B cell (primary cell): ENCODE measurements around the gene STXBP2. TPM values are rescaled to one million over a fixed set of nuclear protein-coding genes. Genes with fewer than 3 reads are reported as not detected.

ENCODE experiments used
- ATAC-seq: fragments of 200-7000 bp; cut with Tn5 transposase; one replicate; pipeline ENCODE4 v1.10.0; 2021; ENCODE audit warnings: low read depth, mild to moderate bottlenecking, moderate number of reproducible peaks, moderate library complexity
- CTCF ChIA-PET: fragments of 350-600 bp; sonication (Branson Sonifier 250); formaldehyde crosslinking; loops from one replicate; lab custom pipeline; 2021; ENCODE audit warnings: antibody characterized with exemption, inconsistent platforms; lab: Charles Lee
- POLR2A ChIA-PET: fragments of 350-600 bp; sonication (Branson Sonifier 250); formaldehyde crosslinking; loops from one replicate; lab custom pipeline; 2021; ENCODE audit warnings: antibody characterized with exemption; lab: Charles Lee
- DNase-seq: peaks from one replicate; pipeline ENCODE4 v3.0.0; 2013
- H2AFZ ChIP-seq: 2 replicates; pipeline ENCODE4 v1.6.1; 2012; ENCODE audit warnings: mild to moderate bottlenecking, low read depth, low read length; ENCODE audit not compliant: insufficient read depth, poor library complexity, severe bottlenecking
- H3K27ac ChIP-seq, 2 donors: 1 replicate in 1 of 2; 2 replicates in 1 of 2; pipeline ENCODE4 v1.5.1; 2012 to 2013; ENCODE audit warnings: low read length in 2 of 2, mild to moderate bottlenecking in 2 of 2, moderate library complexity in 1 of 2
- H3K27me3 ChIP-seq, 4 experiments: fragments of 200-600 bp in 1 of 4; sonication (generic) in 1 of 4; replicated peaks in 1 of 4; 1 replicate in 2 of 4; 2 replicates in 2 of 4; pipeline versions ENCODE4 v1.6.1 to v1.7.0; 2013 to 2016; ENCODE audit warnings: low read length in 3 of 4, mild to moderate bottlenecking in 2 of 4, mixed read lengths in 1 of 4, moderate library complexity in 1 of 4; ENCODE audit not compliant: insufficient read depth in 4 of 4, control insufficient read depth in 3 of 4; ENCODE audit errors: control extremely low read depth in 1 of 4
- H3K36me3 ChIP-seq, 2 experiments: replicated peaks in 1 of 2; 1 replicate in 1 of 2; 2 replicates in 1 of 2; pipeline versions ENCODE4 v1.6.1 to v1.7.1; 2013; ENCODE audit warnings: low read length in 1 of 2; ENCODE audit not compliant: insufficient read depth in 2 of 2, control insufficient read depth in 1 of 2; ENCODE audit errors: control extremely low read depth in 1 of 2, extremely low read depth in 1 of 2
- H3K4me1 ChIP-seq, 2 donors: fragments of 200-600 bp in 1 of 2; sonication (generic) in 1 of 2; 1 replicate in 1 of 2; 2 replicates in 1 of 2; pipeline versions ENCODE4 v1.5.1 to v1.6.1; 2013 to 2017; ENCODE audit warnings: low read length in 2 of 2; ENCODE audit not compliant: control insufficient read depth in 2 of 2, insufficient read depth in 2 of 2
- H3K4me2 ChIP-seq: replicated peaks from 2 replicates; pipeline ENCODE3; 2012; ENCODE audit warnings: mild to moderate bottlenecking, low read depth, low read length; ENCODE audit not compliant: poor library complexity, severe bottlenecking
- H3K4me3 ChIP-seq, 5 experiments: fragments of 200-600 bp in 1 of 5; sonication (generic) in 1 of 5; 1 replicate in 3 of 5; 2 replicates in 2 of 5; pipeline versions ENCODE4 v1.5.1 to v1.7.0; 2011 to 2016; ENCODE audit warnings: low read length in 4 of 5, mild to moderate bottlenecking in 4 of 5, low read depth in 2 of 5, control low read depth in 1 of 5, moderate library complexity in 1 of 5; ENCODE audit not compliant: insufficient read depth in 1 of 5; ENCODE audit errors: control extremely low read depth in 1 of 5, extremely low read depth in 1 of 5
- H3K79me2 ChIP-seq: fragments of 200-600 bp; sonication (generic); one replicate; pipeline ENCODE4 v1.6.0; 2016; ENCODE audit warnings: low read length; ENCODE audit not compliant: control insufficient read depth, insufficient read depth
- H3K9ac ChIP-seq: fragments of 200-600 bp; sonication (generic); 2 replicates; pipeline ENCODE4 v1.6.1; 2017; ENCODE audit warnings: mild to moderate bottlenecking, low read length, moderate library complexity
- H3K9me3 ChIP-seq, 3 donors: one replicate each; pipeline versions ENCODE4 v1.6.1 to v1.7.1; 2013; ENCODE audit warnings: low read length in 2 of 3; ENCODE audit not compliant: control insufficient read depth in 2 of 3, insufficient read depth in 1 of 3; ENCODE audit errors: control extremely low read depth in 1 of 3
- H4K20me1 ChIP-seq: 2 replicates; pipeline ENCODE4 v1.6.0; 2012; ENCODE audit warnings: mild to moderate bottlenecking, low read length; ENCODE audit not compliant: insufficient read depth, control insufficient read depth, poor library complexity, severe bottlenecking
- H3K27ac Mint-ChIP-seq: one replicate; pipeline ENCODE4 v1.8.0; 2021; ENCODE audit warnings: mixed read lengths
- H3K27me3 Mint-ChIP-seq: one replicate; pipeline ENCODE4 v1.8.0; 2021; ENCODE audit warnings: mixed read lengths
- H3K4me1 Mint-ChIP-seq: one replicate; pipeline ENCODE4 v1.8.0; 2021; ENCODE audit warnings: mixed read lengths
- H3K4me3 Mint-ChIP-seq: one replicate; pipeline ENCODE4 v1.8.0; 2021; ENCODE audit warnings: mixed read lengths
- H3K9me3 Mint-ChIP-seq: one replicate; pipeline ENCODE4 v1.8.0; 2022; ENCODE audit warnings: mixed read lengths; ENCODE audit not compliant: insufficient read depth
- CTCF ChIP-seq: fragments of 200-600 bp; IDR thresholded peaks from one replicate; pipeline ENCODE4 v1.8.0; 2022; ENCODE audit warnings: antibody characterized with exemption, mild to moderate bottlenecking
- EZH2 ChIP-seq: IDR thresholded peaks from 2 replicates; pipeline ENCODE4 v1.6.1; 2012; ENCODE audit warnings: borderline replicate concordance, low read depth, mild to moderate bottlenecking, moderate library complexity, low read length; ENCODE audit not compliant: insufficient read depth, poor library complexity, severe bottlenecking
- WGBS: methylation state at CpG from one replicate; pipeline ENCODE4 v1.1.5; 2013; ENCODE audit warnings: missing lambda C conversion rate; ENCODE audit not compliant: insufficient coverage; 5-methylcytosine and 5-hydroxymethylcytosine counted together
- intact Hi-C: fragments of 100-400 bp; cut with micrococcal nuclease; formaldehyde crosslinking; loops from one replicate; pipeline ENCODE4 v1.10.0; 2022
- polyA plus RNA-seq: library from polyadenylated mRNA; depleted of rRNA; stranded (reverse); fragments of >200 nt; gene quantifications from 2 replicates; pipeline ENCODE4 v1.2.3, GENCODE V29; 2012
- total RNA-seq, 2 donors: library from RNA; stranded (reverse); fragments of 120-200 nt in 1 of 2; gene quantifications; 1 replicate in 1 of 2; 2 replicates in 1 of 2; pipeline versions ENCODE4 v1.2.3 to v1.2.4, GENCODE V29; 2013 to 2022

STXBP2 gene
- total and polyA plus RNA-seq, 2 donors (not counting 1 experiment from before 2014, with no cell fraction given) = 222 to 226 TPM

- Mint-ChIP-seq H3K9me3 (no peaks in the 10 kb centered on the region), H3K4me1 (peaks cover 14% of the 10 kb centered on the region), H3K27ac (no peak overlapping the region), H3K27me3 (no peaks in the 10 kb centered on the region), H3K4me3 (no peak overlapping the region)
- no peak overlapping the region for H2AFZ ChIP-seq
- POLR2A ChIA-PET = interaction anchor here (0.6 to 0.7 kb wide), 3 partner anchors 45 to 1215 kb away, joined by 3 to 5 read pairs (median 4); partner anchors contain the start of gene FCER2
- no peaks in the 10 kb centered on the region for H3K36me3 ChIP-seq
- H3K27me3 ChIP-seq = no peaks in the 10 kb centered on the region
- DNase-seq (no peak), ATAC-seq (no peak)
- no peaks in the 10 kb centered on the region for H3K79me2 ChIP-seq
- peaks cover 9 to 21% of the 10 kb centered on the region in 2 donors for H3K4me1 ChIP-seq
- TF ChIP-seq CTCF (no peak), EZH2 (no peak)
- CTCF ChIA-PET = interaction anchor here (1.0 to 8.7 kb wide), 4 partner anchors 17 to 212 kb away, joined by 3 to 100 read pairs (median 6); partner anchors contain the start of gene TRAPPC5
- H3K27ac ChIP-seq = peak overlapping the region; percentile 24 to 84
- H3K9me3 ChIP-seq = no peaks in the 10 kb centered on the region
- H3K4me3 ChIP-seq = no peak overlapping the region
- no peak overlapping the region for H3K4me2 ChIP-seq
- WGBS = 60% methylated on average over 7 of the region's 14 CpGs
- no peak overlapping the region for H3K9ac ChIP-seq
- H4K20me1 ChIP-seq = no peaks in the 10 kb centered on the region
- intact Hi-C loops = no loop called here
These were observed 20.3 kb downstream of the STXBP2 start for GRCh38 chr19:7657131-7657751.

- Histone ChIP-seq H4K20me1 (no peaks in the 10 kb centered on the region), H3K27ac (peak overlapping the region; percentile 69 to 84), H3K9ac (peak overlapping the region; percentile 58), H3K4me3 (peak overlapping the region; percentile 25 to 55 (median 44)), H2AFZ (peak overlapping the region; percentile 91), H3K27me3 (peaks cover 0 to 5% (median 0%) of the 10 kb centered on the region in 4 experiments), H3K4me1 (peaks cover 9 to 18% of the 10 kb centered on the region in 2 donors), H3K9me3 (no peaks in the 10 kb centered on the region), H3K36me3 (no peaks in the 10 kb centered on the region), H3K79me2 (no peaks in the 10 kb centered on the region), H3K4me2 (peak overlapping the region; percentile 82)
- Mint-ChIP-seq H3K27me3 (no peaks in the 10 kb centered on the region), H3K27ac (peak overlapping the region; percentile 87), H3K4me1 (peaks cover 10% of the 10 kb centered on the region), H3K9me3 (no peaks in the 10 kb centered on the region), H3K4me3 (peak overlapping the region; percentile 76)
- TF ChIP-seq EZH2 (no peak), CTCF (no peak)
- ChIA-PET CTCF (interaction anchor here (1.0 to 8.7 kb wide), 3 partner anchors 16 to 142 kb away, joined by 3 to 100 read pairs (median 9); partner anchors contain the start of gene TRAPPC5), POLR2A (no interaction called here)
- ATAC-seq (peak; percentile 98), DNase-seq (peak; percentile 88)
- WGBS = 32% methylated on average over 5 of the region's 9 CpGs
- intact Hi-C loops = loop anchor here (1.0 kb wide), 2 partner anchors 21 to 22 kb away; partner anchors contain the start of genes STXBP2 and TRAPPC5
These were observed 21.3 kb downstream of the STXBP2 start for GRCh38 chr19:7658219-7658686.
